KOPT-K1 (cell line): ENCODE results near the gene MYO3B.
"Not testable (repeated sequence)": the region's sequence is repeated elsewhere in the genome, so short reads cannot be mapped to it uniquely, and the experiment has no call there.

Source experiments
- H3K27ac ChIP-seq: fragments of 200-600 bp; sonication (generic); 2 replicates; pipeline ENCODE4 v1.5.1; 2016; ENCODE audit warnings: antibody characterized with exemption, mild to moderate bottlenecking, low read depth, low read length; ENCODE audit not compliant: poor library complexity, severe bottlenecking
- H3K36me3 ChIP-seq: fragments of 200-600 bp; sonication (generic); 2 replicates; pipeline ENCODE4 v1.5.1; 2017; ENCODE audit warnings: antibody characterized with exemption, mild to moderate bottlenecking, low read length, moderate library complexity; ENCODE audit not compliant: insufficient read depth
- H3K9me3 ChIP-seq: fragments of 200-600 bp; sonication (generic); 2 replicates; pipeline ENCODE4 v1.5.1; 2017; ENCODE audit warnings: antibody characterized with exemption, low read length, mild to moderate bottlenecking; ENCODE audit not compliant: insufficient read depth, poor library complexity, severe bottlenecking

Gene MYO3B

DNA sequence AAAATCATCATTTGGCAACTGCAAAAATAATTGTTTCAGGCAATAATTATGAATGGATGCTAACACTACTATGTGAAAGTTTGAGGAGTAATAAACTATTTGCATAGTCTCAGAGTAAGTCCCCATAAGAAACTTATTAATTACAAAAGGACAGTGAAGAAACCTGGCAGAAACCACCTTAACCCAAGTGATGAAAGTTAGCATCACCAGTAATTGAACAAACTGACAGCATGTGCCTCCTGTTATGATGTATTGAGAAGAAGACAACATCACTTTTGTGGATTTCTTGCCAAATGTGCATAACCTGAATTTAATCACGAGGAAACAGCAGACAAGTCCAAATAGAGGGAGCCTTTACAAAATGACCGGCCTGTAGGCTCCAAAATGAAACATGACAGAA is 353.9 kb downstream of the MYO3B start:
- Histone ChIP-seq H3K9me3 (no peaks in the 10 kb centered on the region), H3K36me3 (no peaks in the 10 kb centered on the region), H3K27ac (no peak overlapping the region)

DNA sequence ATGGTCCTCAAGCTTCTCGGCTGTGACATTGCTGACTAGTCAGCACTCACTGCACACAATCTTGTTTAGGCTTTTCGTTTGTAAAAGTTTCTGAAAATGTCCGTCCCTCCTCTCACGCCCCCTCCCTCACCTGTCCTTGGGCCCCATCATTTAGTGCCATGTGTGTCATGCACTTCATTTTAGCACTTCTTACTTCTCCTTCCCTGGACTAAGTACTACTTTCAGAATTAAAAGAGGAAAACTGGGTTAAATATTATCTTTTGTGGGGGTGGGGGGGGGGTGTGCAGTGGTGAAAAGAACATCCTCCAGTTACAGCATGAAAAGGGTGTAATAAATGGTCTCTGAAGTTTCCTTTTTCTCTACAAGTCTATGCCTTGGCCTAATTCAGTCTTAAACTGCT is 355.2 kb downstream of the MYO3B start:
- no peak overlapping the region for H3K27ac ChIP-seq
- H3K9me3 ChIP-seq = no peaks in the 10 kb centered on the region
- no peaks in the 10 kb centered on the region for H3K36me3 ChIP-seq

DNA sequence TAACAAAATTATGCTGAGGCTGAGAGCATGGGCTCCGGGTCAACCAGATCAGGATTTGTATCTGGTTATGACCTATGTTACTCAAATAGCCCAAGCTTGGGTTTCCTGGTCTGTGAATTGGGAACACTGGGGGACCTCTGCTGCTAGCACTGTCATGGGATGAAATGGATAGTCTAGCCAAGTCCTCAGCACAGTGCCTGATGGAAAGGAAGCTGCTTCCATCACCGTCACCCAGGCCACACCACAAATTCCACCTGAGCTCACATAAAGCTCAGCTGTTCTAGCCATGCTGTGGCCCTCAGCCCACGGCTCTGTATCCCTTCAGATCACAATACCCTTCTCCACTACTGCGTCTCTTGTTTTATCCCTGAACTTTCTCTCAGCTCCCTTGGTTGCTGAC is 357.6 kb downstream of the MYO3B start:
- no peaks in the 10 kb centered on the region for H3K36me3 ChIP-seq
- H3K27ac ChIP-seq = no peak overlapping the region
- no peaks in the 10 kb centered on the region for H3K9me3 ChIP-seq

DNA sequence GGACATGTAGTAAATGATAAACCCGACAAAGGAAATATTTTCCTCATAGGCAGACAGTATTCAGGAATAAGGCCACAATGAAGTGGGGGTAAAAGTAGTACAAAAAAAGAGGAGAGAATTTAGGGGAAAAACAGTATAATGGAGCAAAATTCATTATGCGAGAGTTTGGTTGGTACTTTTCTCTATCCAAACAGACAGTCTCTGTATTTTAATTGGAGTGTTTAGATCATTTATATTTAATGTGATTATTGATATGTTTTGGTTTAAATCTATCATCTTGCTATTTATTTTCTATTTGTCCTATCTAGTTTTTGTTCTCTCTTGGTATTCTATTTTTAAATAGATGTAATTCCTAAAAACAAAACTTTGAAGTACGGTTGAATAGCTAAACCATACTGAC is 366.9 kb downstream of the MYO3B start:
- Histone ChIP-seq H3K36me3 (no peaks in the 10 kb centered on the region), H3K9me3 (peaks cover 9% of the 10 kb centered on the region), H3K27ac (no peak overlapping the region)

DNA sequence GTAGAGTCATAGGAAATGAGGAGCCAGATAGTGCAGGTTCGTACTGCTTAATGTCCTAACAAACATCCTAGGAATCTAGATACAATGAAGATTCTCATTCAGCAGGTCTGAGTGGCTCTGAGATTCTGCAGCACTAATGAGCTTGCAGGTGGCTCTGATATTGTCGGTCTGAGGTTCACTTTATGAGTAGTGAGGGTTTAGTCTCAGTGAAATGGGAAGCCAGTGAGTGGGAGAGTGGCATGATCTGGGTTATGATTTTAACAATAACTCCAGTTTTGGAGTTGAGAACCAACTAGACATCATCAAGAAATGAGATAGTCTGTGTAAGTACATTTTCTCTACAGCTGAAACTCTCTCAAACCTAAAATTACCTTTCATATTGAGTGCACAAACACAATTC is 370.4 kb downstream of the MYO3B start:
- Histone ChIP-seq H3K36me3 (no peaks in the 10 kb centered on the region), H3K27ac (no peak overlapping the region), H3K9me3 (peaks cover 26% of the 10 kb centered on the region)

DNA sequence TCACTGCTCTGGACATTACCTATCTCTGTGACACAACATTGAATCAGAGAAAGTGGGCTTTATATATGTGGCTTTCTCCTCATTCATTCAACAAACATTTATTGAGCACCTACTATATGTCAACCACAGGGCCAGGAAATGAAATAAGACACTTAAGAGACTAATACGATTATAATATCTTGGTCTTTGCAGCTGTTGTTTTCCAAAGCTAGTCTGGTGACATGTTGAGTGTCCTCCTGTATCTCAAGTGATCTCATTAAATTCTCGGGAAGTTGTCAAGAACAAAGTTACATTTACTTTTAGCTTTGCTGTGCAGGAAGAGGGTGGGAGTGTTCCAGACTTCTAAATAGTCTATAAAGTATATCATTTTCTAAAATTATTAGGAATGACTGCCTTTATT is 372.6 kb downstream of the MYO3B start:
- no peak overlapping the region for H3K27ac ChIP-seq
- peaks cover 16% of the 10 kb centered on the region for H3K9me3 ChIP-seq
- no peaks in the 10 kb centered on the region for H3K36me3 ChIP-seq

DNA sequence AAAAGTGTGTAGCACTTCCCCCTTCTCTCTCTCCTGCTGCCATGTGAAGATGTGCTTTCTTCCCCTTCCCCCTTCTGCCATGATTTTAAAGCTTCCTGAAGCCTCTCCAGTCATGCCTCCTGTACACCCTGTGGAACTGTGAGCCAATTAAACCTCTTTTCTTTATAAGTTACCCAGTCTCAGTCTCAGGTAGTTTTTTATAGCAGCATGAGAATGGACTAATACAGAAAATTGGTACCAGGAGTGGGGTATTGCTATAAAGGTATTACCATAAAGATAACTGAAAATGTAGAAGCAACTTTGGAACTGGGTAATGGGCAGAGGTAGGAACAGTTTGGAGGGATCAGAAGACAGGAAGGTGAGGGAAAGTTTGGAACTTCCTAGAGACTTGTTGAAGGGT is 374.0 kb downstream of the MYO3B start:
- not testable (repeated sequence) for H3K36me3 ChIP-seq, H3K27ac ChIP-seq
- H3K9me3 ChIP-seq = peaks cover 16% of the 10 kb centered on the region

DNA sequence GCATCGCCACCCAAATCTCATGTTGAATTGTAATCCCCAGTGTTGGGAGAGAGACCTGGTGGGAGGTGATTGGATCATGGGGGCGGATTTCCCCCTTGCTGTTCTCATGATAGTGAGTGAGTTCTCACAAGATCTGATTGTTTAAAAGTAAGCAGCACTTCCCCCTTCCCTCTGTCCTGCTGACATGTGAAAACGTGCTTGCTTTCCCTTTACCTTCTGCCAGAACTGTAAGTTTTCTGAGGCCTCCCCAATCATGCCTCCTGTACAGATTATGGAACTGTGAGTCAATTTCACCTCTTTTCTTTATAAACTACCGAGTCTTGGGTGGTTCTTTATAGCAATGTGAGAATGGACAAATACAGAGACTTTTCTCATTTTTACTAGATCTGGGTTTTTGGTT is 375.8 kb downstream of the MYO3B start:
- no peak overlapping the region for H3K27ac ChIP-seq
- no peaks in the 10 kb centered on the region for H3K36me3 ChIP-seq
- H3K9me3 ChIP-seq = peaks cover 16% of the 10 kb centered on the region

DNA sequence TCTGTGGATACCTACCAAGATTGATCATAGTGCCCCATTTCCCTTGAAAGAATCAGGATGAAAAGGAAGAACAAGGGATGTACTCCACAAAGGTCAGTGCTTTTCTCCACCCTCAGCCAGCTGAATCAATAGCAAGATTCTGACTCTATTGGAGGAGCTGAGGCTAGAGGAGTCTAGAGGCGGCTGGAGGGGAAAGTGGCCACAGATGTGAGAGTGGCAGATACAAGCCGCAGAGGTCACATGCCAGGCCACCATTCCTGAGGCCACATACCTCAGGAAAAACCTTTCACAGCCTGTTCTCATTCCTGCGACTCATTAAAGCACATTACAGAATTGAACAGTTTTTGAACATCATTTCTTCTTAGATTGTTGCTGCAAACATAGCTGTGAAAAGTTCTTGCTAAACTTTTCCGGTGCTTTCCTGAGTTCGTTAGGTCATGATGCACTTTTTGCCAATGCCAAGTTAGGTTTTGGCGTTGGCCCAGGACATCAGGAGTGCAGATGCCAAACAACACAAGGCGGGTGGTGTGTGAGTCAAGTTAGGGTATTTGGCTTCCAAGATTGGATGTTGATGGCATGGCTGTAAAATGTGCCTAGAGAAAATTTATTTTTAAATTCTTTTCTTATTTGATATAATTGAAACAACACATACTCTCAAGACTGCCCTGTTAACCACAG is 376.5 kb downstream of the MYO3B start:
- H3K27ac ChIP-seq = no peak overlapping the region

DNA sequence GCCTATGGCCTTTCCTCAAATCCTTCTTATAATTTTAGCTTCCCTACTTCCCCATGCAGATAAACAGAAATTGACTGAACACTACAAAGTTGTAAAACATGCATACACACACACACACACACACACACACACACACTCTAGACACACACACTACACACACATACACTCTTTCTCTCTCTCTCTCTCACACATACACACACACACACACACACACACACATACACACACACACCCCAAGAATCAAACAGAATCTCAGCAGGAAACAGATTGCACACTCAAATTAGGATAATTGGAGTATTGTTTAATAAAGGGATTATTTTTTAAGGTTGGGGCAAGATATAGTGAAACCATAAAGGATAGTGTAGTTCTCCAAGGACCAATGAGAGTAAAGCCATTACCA is 385.0 kb downstream of the MYO3B start:
- Histone ChIP-seq H3K9me3 (no peaks in the 10 kb centered on the region), H3K36me3 (no peaks in the 10 kb centered on the region), H3K27ac (no peak overlapping the region)

More for the DNA sequence above, 376.5 kb downstream of the MYO3B start:
- no peaks in the 10 kb centered on the region for H3K36me3 ChIP-seq
- peaks cover 16% of the 10 kb centered on the region for H3K9me3 ChIP-seq

DNA sequence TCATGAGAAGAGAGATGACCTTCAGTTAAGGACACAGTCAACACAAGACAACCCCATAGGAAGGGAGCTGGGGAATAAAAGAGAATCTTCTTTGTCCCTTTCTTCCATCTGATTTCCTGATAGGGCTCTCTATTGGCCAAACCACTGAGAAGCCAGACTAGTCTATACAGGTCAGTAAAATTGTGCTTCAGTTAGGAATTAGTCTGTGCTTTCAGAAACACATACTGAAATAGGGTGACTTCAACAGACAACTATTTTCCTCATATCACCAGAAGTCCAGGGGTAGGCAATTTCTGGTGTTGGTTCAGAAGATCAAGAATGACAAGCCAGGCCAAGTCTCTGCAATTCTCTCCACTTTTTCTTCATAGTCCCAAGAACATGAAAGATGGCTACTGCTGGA is 385.5 kb downstream of the MYO3B start:
- Histone ChIP-seq H3K27ac (no peak overlapping the region), H3K36me3 (no peaks in the 10 kb centered on the region)

DNA sequence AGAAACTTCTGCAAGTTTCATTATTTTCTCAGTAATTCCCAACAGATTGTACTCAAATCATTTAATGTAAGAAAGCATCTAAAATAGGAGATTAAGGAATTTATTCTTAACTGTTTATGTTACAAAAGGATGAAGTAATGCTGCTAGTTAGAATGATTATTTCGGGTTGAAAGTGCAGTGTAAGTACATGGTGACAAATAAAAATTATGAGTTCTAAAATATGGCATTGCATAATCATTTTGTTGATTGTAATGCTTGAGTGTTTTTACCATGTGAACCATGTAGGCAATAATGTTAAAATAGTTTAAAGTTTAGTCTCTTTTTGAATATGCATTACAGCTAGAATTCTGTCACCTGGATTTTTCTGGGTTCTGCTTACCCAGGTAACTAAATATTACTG is 388.2 kb downstream of the MYO3B start:
- Histone ChIP-seq H3K27ac (no peak overlapping the region), H3K9me3 (no peaks in the 10 kb centered on the region), H3K36me3 (no peaks in the 10 kb centered on the region)

More for the DNA sequence above, 385.5 kb downstream of the MYO3B start:
- H3K9me3 ChIP-seq = no peaks in the 10 kb centered on the region

DNA sequence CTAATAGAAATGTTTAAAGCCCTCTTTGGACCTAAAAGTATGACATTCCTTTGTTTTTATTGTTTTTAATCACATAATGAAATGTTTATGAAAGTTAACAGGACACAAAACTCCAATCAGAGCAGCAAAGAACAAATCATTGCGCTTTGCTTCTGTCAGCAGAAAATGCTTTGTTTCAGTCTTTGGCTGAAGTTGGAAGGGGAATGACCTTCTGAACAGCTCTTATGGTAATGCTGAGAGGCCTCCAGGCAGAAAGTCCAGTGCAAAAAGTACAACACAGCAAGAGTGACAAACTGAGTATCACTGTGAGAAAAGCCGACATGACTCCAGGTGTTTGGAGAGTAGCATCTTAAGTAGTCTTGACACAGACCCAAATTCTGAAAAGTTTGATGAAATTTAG is 389.5 kb downstream of the MYO3B start:
- H3K27ac ChIP-seq = no peak overlapping the region
- no peaks in the 10 kb centered on the region for H3K9me3 ChIP-seq
- H3K36me3 ChIP-seq = no peaks in the 10 kb centered on the region

DNA sequence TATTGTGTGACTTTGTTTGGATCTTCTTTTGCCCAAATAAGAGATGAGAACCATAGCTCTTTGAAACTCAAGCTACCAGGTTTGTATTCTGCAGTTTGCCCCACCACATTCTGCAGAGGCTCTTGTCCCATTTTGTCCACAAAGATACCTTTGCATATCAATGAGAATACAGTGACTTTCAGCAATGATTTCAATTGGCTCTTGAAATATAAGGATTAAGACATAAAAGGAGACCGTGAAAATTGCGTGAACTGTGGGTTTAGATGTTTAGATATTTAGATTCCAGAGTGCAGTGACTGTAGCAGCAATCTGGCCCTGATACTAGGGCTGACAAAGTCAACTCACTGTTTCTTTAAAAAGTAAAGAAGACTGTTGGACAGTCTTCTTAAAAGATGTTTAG is 390.6 kb downstream of the MYO3B start:
- H3K36me3 ChIP-seq = no peaks in the 10 kb centered on the region
- H3K27ac ChIP-seq = no peak overlapping the region
- H3K9me3 ChIP-seq = no peaks in the 10 kb centered on the region

DNA sequence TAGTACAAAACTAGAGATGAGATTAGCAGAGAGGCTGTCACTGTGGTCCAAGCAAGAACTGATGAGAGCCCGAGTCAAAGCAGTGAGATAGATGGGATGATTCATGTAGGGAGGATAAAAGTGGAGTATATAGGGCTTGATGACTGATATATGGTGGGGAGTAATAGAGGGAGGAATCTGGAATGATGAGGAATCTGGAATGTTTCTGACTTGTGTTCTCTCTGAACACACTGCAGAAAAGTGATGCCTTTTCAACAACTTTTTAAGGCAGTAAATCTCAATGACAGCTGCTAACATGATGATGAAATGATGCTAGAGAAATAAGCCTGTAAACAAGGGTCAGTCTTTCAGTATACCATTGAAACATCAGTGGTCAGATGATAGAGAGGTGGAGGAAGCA is 393.7 kb downstream of the MYO3B start:
- Histone ChIP-seq H3K9me3 (no peaks in the 10 kb centered on the region), H3K36me3 (no peaks in the 10 kb centered on the region), H3K27ac (no peak overlapping the region)

DNA sequence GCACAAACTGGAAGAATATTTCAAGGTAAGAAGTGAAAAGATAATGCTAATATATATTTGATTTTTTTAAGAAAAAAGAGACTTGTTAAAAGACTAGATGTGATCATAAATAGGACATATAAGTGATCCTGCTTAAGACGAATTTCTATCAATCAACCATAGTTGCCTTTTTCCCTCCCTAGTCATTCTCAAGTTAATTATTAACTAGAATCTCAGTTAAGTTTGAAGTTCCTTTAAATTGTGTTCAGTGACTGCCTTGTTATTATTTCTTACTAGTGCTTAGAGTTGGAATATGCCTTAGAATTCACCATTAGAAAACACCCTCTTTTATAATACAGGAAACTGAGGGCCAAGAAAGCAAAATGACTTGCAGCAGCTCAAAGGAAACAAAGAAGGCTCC is 395.7 kb downstream of the MYO3B start:
- Histone ChIP-seq H3K27ac (no peak overlapping the region), H3K9me3 (no peaks in the 10 kb centered on the region), H3K36me3 (no peaks in the 10 kb centered on the region)
